ENCODE measurements around the gene PLEKHA6. TPM values are rescaled to one million over a fixed set of nuclear protein-coding genes. Genes with fewer than 3 reads are reported as not detected.

The PLEKHA6 gene
- total and polyA plus RNA-seq, 2 experiments from 2014 or later, result 2.8 to 6.2 TPM

- Histone ChIP-seq H3F3A (replicated peaks; ENCODE audit: low read depth) (no peaks in the 10 kb centered on the region), H3K27me3 (ENCODE audit: insufficient read depth) (no peaks in the 10 kb centered on the region), H3K79me2 (replicated peaks; ENCODE audit: insufficient read depth) (no peaks in the 10 kb centered on the region), H3K4me1 (ENCODE audit: insufficient read depth) (peaks cover 23% of the 10 kb centered on the region), H2AFZ (no peak overlapping the region), H3K27ac (ENCODE audit: low read depth) (no peak overlapping the region), H3K4me3 (no peak overlapping the region), H3K4me2 (no peak overlapping the region), H3K9me2 (ENCODE audit: insufficient read depth) (no peaks in the 10 kb centered on the region), H4K20me1 (replicated peaks; ENCODE audit: insufficient read depth) (no peaks in the 10 kb centered on the region), H3K36me3 (ENCODE audit: insufficient read depth) (no peaks in the 10 kb centered on the region)
- no peak for DNase-seq (ENCODE audit: low spot score)
- Mint-ChIP-seq H3K4me3 (no peak overlapping the region), H3K27me3 (ENCODE audit: insufficient read depth, low read depth, poor library complexity) (no peaks in the 10 kb centered on the region), H3K27ac (no peak overlapping the region), H3K9me3 (no peaks in the 10 kb centered on the region; the same call in 2 of the 3 replicates), H3K4me1 (peaks cover 26% of the 10 kb centered on the region), H3K36me3 (ENCODE audit: low read depth) (peaks cover 5% of the 10 kb centered on the region; the same call in 1 of the 3 replicates)
- TF ChIP-seq STAT1 (IDR thresholded peaks at IDR 0.05; ENCODE audit: unreplicated experiment) (no peak), ETS1 (IDR thresholded peaks at IDR 0.05) (no peak), REST (IDR thresholded peaks at IDR 0.05; ENCODE audit: unreplicated experiment) (no peak), EZH2phosphoT487 (IDR thresholded peaks at IDR 0.05; ENCODE audit: unreplicated experiment) (no peak), EZH2 (IDR thresholded peaks at IDR 0.05; ENCODE audit: low read depth, unreplicated experiment) (no peak), POLR2AphosphoS5 (IDR thresholded peaks at IDR 0.05; ENCODE audit: low read depth) (no peak), JUNB (IDR thresholded peaks at IDR 0.05; ENCODE audit: unreplicated experiment) (no peak), ZNF462 (CRISPR knock-in tag; IDR thresholded peaks at IDR 0.05) (no peak), ZNF114 (CRISPR knock-in tag; IDR thresholded peaks at IDR 0.05) (no peak), CTCF (conservative IDR thresholded peaks at IDR 0.05; ENCODE audit: low read depth in 2 of 2) (no peak), NANOG (IDR thresholded peaks at IDR 0.05; ENCODE audit: borderline replicate concordance) (no peak), ZNF331 (CRISPR knock-in tag; IDR thresholded peaks at IDR 0.05; ENCODE audit: low read depth) (no peak), CREB1 (CRISPR knock-in tag; IDR thresholded peaks at IDR 0.05; ENCODE audit: low read depth) (no peak)
- no peak for ATAC-seq
Measured at GRCh38 chr1:204331275-204331674, 28.5 kb downstream of the PLEKHA6 start.

Measured in GM23338 (cell line).